Astrocyte (in vitro differentiated cells and primary cell): Measurements from ENCODE around the gene MAP3K20. TPM values are rescaled to one million over a fixed set of nuclear protein-coding genes. Genes with fewer than 3 reads are reported as not detected.
A peak's percentile ranks its signal among the peaks of the same experiment; 100 is the strongest.

ENCODE experiments used
- DNase-seq: peaks from one replicate; pipeline ENCODE4 v3.0.0-alpha.2; 2010; ENCODE audit warnings: low read depth
- FAIRE-seq: peaks from 2 replicates; lab custom pipeline; 2011; peaks lifted over from hg19 to GRCh38; lab: Jason Lieb, UNC
- H2AFZ ChIP-seq: 2 replicates; pipeline ENCODE4 v1.6.0; 2012; ENCODE audit warnings: low read depth, low read length, inconsistent platforms
- H3K27ac ChIP-seq: 2 replicates; pipeline ENCODE4 v1.5.1; 2011; ENCODE audit warnings: low read depth, low read length, inconsistent platforms
- H3K27me3 ChIP-seq: 2 replicates; pipeline ENCODE4 v1.6.0; 2011; ENCODE audit warnings: low read length, inconsistent platforms; ENCODE audit not compliant: insufficient read depth
- H3K36me3 ChIP-seq: 2 replicates; pipeline ENCODE4 v1.5.1; 2011; ENCODE audit warnings: low read length, inconsistent platforms; ENCODE audit not compliant: insufficient read depth
- H3K4me1 ChIP-seq: 2 replicates; pipeline ENCODE4 v1.5.1; 2011; ENCODE audit warnings: low read length, inconsistent platforms; ENCODE audit not compliant: insufficient read depth
- H3K4me2 ChIP-seq: 2 replicates; pipeline ENCODE4 v1.6.0; 2012; ENCODE audit warnings: low read length, inconsistent platforms
- H3K4me3 ChIP-seq: 2 replicates; pipeline ENCODE4 v1.5.1; 2011; ENCODE audit warnings: low read depth, mild to moderate bottlenecking, low read length, inconsistent platforms; ENCODE audit not compliant: insufficient read depth
- H3K79me2 ChIP-seq: 2 replicates; pipeline ENCODE4 v1.6.0; 2012; ENCODE audit warnings: mild to moderate bottlenecking, low read length, inconsistent platforms; ENCODE audit not compliant: insufficient read depth
- H3K9ac ChIP-seq: 2 replicates; pipeline ENCODE4 v1.6.0; 2012; ENCODE audit warnings: mild to moderate bottlenecking, low read length, inconsistent platforms
- H3K9me3 ChIP-seq: 2 replicates; pipeline ENCODE4 v1.5.1; 2012; ENCODE audit warnings: low read depth, mild to moderate bottlenecking, low read length, inconsistent platforms; ENCODE audit not compliant: insufficient read depth
- H4K20me1 ChIP-seq: 2 replicates; pipeline ENCODE4 v1.6.0; 2012; ENCODE audit warnings: low read length, inconsistent platforms; ENCODE audit not compliant: insufficient read depth
- H3K27ac Mint-ChIP-seq: one replicate; pipeline ENCODE4 v1.8.0; 2021; ENCODE audit warnings: mild to moderate bottlenecking, mixed read lengths; ENCODE audit not compliant: unreplicated experiment
- H3K27me3 Mint-ChIP-seq: one replicate; pipeline ENCODE4 v1.8.0; 2021; ENCODE audit warnings: low read depth, mixed read lengths; ENCODE audit not compliant: unreplicated experiment
- H3K36me3 Mint-ChIP-seq: one replicate; pipeline ENCODE4 v1.8.0; 2021; ENCODE audit warnings: low read depth, mixed read lengths; ENCODE audit not compliant: unreplicated experiment
- H3K4me1 Mint-ChIP-seq: one replicate; pipeline ENCODE4 v1.8.0; 2021; ENCODE audit warnings: low read depth, mixed read lengths; ENCODE audit not compliant: unreplicated experiment
- H3K4me3 Mint-ChIP-seq: one replicate; pipeline ENCODE4 v1.8.0; 2021; ENCODE audit warnings: mild to moderate bottlenecking, moderate library complexity, mixed read lengths; ENCODE audit not compliant: unreplicated experiment
- H3K9me3 Mint-ChIP-seq: one replicate; pipeline ENCODE4 v1.8.0; 2021; ENCODE audit warnings: mild to moderate bottlenecking, mixed read lengths; ENCODE audit not compliant: unreplicated experiment
- CTCF ChIP-seq: IDR thresholded peaks from 2 replicates; pipeline ENCODE4 v1.5.1; 2011; ENCODE audit warnings: low read depth, mild to moderate bottlenecking, inconsistent platforms, low read length, moderate library complexity; ENCODE audit not compliant: insufficient read depth
- EZH2 ChIP-seq: IDR thresholded peaks from 2 replicates; pipeline ENCODE4 v1.6.1; 2012; ENCODE audit warnings: mild to moderate bottlenecking, low read length, inconsistent platforms; ENCODE audit not compliant: insufficient read depth
- total RNA-seq: library from RNA; stranded (reverse); gene quantifications from 2 replicates; pipeline ENCODE4 v1.2.1, GENCODE V29; 2021

The MAP3K20 gene
- total RNA-seq, 1 donor from 2014 or later = 42.4 TPM

GRCh38 chr2:173136067-173136466 lies 60.4 kb downstream of the MAP3K20 start:
- Histone ChIP-seq H2AFZ (no peak overlapping the region), H3K27me3 (no peaks in the 10 kb centered on the region), H3K4me1 (peaks cover 15% of the 10 kb centered on the region), H3K9ac (peak overlapping the region; percentile 40), H3K27ac (no peak overlapping the region), H4K20me1 (peaks cover 3% of the 10 kb centered on the region), H3K4me3 (peak overlapping the region; percentile 21), H3K4me2 (peak overlapping the region; percentile 71), H3K36me3 (no peaks in the 10 kb centered on the region), H3K79me2 (peaks cover 4% of the 10 kb centered on the region), H3K9me3 (no peaks in the 10 kb centered on the region)
- Mint-ChIP-seq H3K9me3 (peaks cover under 1% of the 10 kb centered on the region), H3K4me3 (no peak overlapping the region), H3K36me3 (peaks cover 3% of the 10 kb centered on the region), H3K27ac (no peak overlapping the region), H3K27me3 (no peaks in the 10 kb centered on the region), H3K4me1 (peaks cover 12% of the 10 kb centered on the region)
- TF ChIP-seq CTCF (no peak), EZH2 (no peak)
- DNase-seq = no peak
- peak; percentile 60 for FAIRE-seq

GRCh38 chr2:173136599-173136998 lies 61.0 kb downstream of the MAP3K20 start:
- no peak overlapping the region for H2AFZ ChIP-seq
- peaks cover 5% of the 10 kb centered on the region for H3K9me3 Mint-ChIP-seq
- H3K27me3 ChIP-seq = no peaks in the 10 kb centered on the region
- peak overlapping the region; percentile 40 for H3K9ac ChIP-seq
- H3K4me1 Mint-ChIP-seq = peaks cover 12% of the 10 kb centered on the region
- no peaks in the 10 kb centered on the region for H3K36me3 ChIP-seq
- H3K79me2 ChIP-seq = peaks cover 4% of the 10 kb centered on the region
- peaks cover 3% of the 10 kb centered on the region for H4K20me1 ChIP-seq
- no peak overlapping the region for H3K27ac ChIP-seq
- no peaks in the 10 kb centered on the region for H3K9me3 ChIP-seq
- peaks cover 6% of the 10 kb centered on the region for H3K36me3 Mint-ChIP-seq
- FAIRE-seq (peak; percentile 77), DNase-seq (no peak)
- H3K4me2 ChIP-seq = peak overlapping the region; percentile 71
- peaks cover 15% of the 10 kb centered on the region for H3K4me1 ChIP-seq
- H3K27me3 Mint-ChIP-seq = no peaks in the 10 kb centered on the region
- peak overlapping the region; percentile 21 for H3K4me3 ChIP-seq
- H3K27ac Mint-ChIP-seq = no peak overlapping the region
- H3K4me3 Mint-ChIP-seq = no peak overlapping the region
- TF ChIP-seq EZH2 = no peak
- no peak for TF ChIP-seq CTCF

- Histone ChIP-seq H3K9me3 (no peaks in the 10 kb centered on the region), H3K4me1 (peaks cover 15% of the 10 kb centered on the region), H3K4me2 (no peak overlapping the region), H3K4me3 (no peak overlapping the region), H3K9ac (no peak overlapping the region), H3K36me3 (no peaks in the 10 kb centered on the region), H3K79me2 (peaks cover 4% of the 10 kb centered on the region), H4K20me1 (peaks cover 1% of the 10 kb centered on the region), H3K27ac (no peak overlapping the region), H3K27me3 (no peaks in the 10 kb centered on the region), H2AFZ (no peak overlapping the region)
- TF ChIP-seq CTCF (no peak), EZH2 (no peak)
- peaks cover 8% of the 10 kb centered on the region for H3K9me3 Mint-ChIP-seq
- no peaks in the 10 kb centered on the region for H3K27me3 Mint-ChIP-seq
- peaks cover 11% of the 10 kb centered on the region for H3K36me3 Mint-ChIP-seq
- H3K4me3 Mint-ChIP-seq = no peak overlapping the region
- peaks cover 12% of the 10 kb centered on the region for H3K4me1 Mint-ChIP-seq
- H3K27ac Mint-ChIP-seq = no peak overlapping the region
- FAIRE-seq (no peak), DNase-seq (no peak)
Measured at GRCh38 chr2:173137610-173138009, 62.0 kb downstream of the MAP3K20 start.
